ENCODE measurements around the gene RASGRP4.
A peak's percentile ranks its signal among the peaks of the same experiment; 100 is the strongest.
"Not testable (repeated sequence)": the region's sequence is repeated elsewhere in the genome, so short reads cannot be mapped to it uniquely, and the experiment has no call there.

The RASGRP4 gene

GRCh38 chr19:38417544-38418506 lies 8.2 kb downstream of the RASGRP4 start:
- peak in 1 of 2 donors; percentile 39 for DNase-seq (ENCODE audit: low read depth in 1 of 2, low spot score in 1 of 2)

GRCh38 chr19:38417146-38417543 lies 8.9 kb downstream of the RASGRP4 start:
- no peak for DNase-seq (ENCODE audit: low read depth in 1 of 2, low spot score in 1 of 2)

GRCh38 chr19:38413416-38413815 lies 12.6 kb downstream of the RASGRP4 start:
- DNase-seq (ENCODE audit: low read depth in 1 of 2, low spot score in 1 of 2), result no peak

- DNase-seq (ENCODE audit: low read depth in 1 of 2, low spot score in 1 of 2), result no peak
These were observed 13.1 kb downstream of the RASGRP4 start for GRCh38 chr19:38412961-38413360.

DNA sequence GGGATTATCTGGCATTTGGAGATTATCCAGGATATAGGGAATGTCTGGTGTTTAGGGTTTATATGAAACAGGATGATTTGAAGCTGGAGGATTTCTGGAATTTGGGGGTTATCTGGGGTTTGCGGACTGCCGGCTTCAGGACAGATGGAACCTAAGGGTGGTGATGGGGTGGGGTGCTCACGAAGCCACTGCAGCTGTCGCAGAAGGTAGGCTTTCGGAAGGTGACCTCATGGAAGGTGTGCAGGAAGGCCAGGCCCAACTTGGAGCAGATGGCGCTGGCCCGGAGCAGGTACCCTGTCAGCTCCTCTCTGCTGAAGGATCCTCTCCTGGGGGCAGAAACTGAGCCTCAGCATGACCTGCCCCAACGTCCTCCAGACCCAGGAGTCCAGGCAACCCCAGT lies 13.5 kb downstream of the RASGRP4 start:
- no peak for DNase-seq (ENCODE audit: low read depth in 1 of 2, low spot score in 1 of 2)

DNA sequence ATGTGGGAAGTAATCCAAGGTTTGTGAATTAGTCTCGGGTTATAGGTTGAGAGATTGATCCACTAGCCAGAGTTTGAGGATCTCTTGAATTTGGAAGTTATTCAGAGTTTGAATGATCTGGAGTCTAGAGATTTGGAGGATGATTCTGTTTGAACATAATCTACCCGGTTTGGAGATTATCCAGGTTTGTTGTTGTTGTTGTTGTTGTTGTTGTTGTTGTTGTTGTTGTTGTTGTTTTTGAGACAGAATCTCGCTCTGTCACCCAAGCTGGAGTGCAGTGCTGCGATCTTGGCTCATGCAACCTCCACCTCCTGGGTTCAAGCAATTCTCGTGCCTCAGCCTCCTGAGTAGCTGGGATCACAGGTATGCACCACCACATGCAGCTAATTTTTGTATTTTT lies 14.1 kb downstream of the RASGRP4 start:
- DNase-seq (ENCODE audit: low read depth in 1 of 2, low spot score in 1 of 2), result not testable (repeated sequence)

DNA sequence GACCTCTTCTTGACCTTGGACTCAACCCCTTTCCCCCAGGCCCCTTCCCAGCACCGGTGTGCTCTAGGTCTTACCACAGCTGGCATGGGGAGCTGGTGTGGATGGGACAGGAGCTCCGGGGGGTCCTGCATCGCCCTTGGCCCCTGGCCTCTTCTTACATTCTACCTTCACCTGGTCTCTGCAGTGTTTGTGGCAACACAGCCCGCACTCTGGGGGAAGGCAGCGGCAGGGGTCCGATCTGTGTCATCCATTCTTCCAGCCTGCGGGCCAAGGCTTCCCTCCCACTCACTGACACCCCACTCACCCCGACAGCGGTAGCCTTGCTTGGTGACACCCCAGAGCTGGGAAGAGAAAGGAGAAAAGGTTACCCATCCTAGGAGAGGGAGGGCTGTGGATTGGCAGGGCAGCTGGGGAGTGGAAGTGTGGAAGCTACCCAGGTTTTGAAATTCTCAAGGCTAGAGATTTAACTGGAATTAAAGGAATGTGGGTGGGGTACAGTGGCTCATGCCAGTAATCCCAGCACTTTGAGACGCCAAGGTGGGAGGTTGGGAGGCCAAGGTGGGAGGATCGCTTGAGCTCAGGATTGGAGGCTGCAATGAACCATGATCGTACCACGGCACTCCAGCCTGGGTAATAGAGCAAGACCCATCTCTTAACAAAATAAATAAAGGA lies 14.8 kb downstream of the RASGRP4 start:
- no peak for DNase-seq (ENCODE audit: low read depth in 1 of 2, low spot score in 1 of 2)

DNA sequence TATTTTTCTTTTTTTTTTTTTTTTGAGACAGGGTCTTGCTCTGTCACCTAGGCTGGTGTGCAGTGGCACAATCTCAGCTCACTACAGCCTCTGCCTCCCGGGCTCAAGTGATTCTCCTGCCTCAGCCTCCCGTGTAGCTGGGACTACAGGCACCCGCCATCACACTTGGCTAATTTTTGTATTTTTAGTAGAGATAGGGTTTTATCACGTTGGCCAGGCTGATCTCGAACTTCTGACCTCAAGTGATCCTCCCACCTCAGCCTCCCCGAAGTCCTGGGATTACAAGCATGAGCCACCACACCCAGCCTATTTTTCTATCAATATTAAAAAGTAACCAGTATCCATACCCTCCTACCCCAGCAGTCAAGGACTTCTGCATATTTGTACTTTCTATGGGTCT lies 15.6 kb downstream of the RASGRP4 start:
- DNase-seq (ENCODE audit: low read depth in 1 of 2, low spot score in 1 of 2), result not testable (repeated sequence)

- no peak for DNase-seq (ENCODE audit: low read depth in 1 of 2, low spot score in 1 of 2)
These were observed 16.3 kb downstream of the RASGRP4 start for GRCh38 chr19:38409631-38410133.

DNA sequence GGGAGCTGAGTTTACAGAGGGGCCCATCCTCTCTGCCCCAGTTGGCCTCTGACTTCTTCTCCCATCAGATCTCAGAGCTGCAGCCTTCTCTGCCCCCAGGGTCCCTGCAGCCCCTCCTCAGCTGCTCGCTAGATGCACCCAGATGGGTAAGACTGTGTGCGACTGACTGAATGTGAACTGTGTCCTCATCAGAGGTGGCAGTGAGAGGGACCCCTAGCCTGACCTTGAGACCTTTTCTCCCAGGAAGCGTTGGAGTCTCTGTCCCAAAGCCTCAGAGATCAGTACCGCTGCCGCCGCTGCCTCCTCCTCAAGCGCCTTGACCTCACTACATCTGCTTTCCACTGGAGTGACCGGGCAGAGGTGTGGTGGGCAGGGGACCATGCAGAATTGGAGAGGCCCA lies 20.7 kb downstream of the RASGRP4 start:
- no peak for DNase-seq (ENCODE audit: low read depth in 1 of 2, low spot score in 1 of 2)

DNA sequence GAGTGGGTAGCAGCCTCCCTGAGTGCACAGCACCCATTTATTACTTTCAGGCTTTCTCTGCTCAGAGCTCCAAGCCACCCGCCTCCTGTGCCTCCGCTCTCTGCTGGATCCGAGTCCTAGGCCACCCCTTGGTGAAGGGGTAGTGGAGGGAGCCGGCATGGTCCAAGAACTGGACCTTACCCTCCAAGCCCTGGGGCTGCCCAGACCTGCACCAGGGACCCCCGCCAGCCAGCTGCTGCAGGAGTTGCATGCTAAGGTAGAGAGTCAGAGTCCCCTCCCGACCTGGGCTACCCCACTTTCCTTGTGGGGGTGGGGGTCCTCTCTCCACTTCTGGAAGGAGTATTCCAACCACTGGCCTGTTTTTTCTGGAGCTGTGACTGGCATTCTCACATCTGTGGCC lies 21.2 kb downstream of the RASGRP4 start:
- no peak for DNase-seq (ENCODE audit: low read depth in 1 of 2, low spot score in 1 of 2)

DNA sequence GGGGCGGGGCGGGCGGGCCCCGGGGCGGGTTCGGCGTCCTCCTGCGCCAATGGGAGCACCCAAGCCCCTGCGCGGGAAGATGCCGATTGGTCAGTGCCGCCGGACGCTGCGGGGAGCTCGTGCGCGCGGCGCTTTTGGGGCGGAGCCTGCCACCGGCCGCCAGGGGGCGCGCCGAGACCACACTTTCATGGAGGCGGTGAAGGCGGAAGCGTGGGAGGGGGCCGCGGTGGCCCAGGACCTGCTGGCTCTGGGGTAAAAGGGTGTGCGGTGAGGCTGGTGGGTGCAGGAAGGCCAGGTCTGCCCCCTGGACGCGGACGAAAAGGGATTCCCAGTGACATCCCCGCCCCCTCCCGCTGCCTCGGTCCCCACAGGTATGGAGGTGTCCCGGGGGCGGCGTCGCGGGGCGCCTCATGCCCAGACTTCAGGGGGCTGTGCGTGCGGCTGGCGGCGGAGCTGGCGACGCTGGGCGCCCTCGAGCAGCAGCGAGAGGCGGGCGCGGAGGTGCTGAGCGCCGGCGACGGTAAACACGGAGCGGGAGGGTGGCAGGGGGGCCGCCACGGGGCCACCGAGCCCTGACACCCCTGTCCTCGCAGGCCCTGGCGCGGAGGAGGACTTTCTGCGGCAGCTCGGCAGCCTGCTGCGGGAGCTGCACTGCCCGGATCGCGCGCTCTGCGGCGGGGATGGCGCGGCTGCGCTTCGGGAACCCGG lies 22.9 kb downstream of the RASGRP4 start, which contains the start of gene FAM98C:
Gene FAM98C (plus strand): TSS at position 127 of the 708 bp plus-strand sequence. CDS start 61 bp downstream, at position 188.
- DNase-seq (ENCODE audit: low read depth in 1 of 2, low spot score in 1 of 2), result peak; percentile 95 to 96

GRCh38 chr19:38402623-38402966 lies 23.4 kb downstream of the RASGRP4 start:
- DNase-seq (ENCODE audit: low read depth in 1 of 2, low spot score in 1 of 2), result no peak

DNA sequence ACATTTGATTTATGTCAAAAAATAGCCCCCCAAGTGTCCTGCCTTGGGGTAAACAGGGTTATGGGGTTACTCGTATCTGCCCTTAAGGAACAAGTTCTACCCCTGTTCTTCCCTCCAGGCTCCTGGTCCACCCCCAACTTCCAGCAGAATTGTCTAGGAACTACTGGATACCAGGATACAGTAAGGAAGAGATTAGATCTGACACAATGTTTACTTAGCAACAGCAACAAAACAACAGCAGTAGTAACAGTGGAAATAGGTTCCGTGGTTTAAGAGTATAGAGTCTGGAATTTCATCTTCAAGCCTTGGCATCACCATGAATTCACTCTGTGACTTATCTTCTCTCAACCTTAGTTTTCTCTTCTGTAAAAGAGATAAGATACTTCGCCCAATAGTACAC lies 24.9 kb downstream of the RASGRP4 start:
- no peak for DNase-seq (ENCODE audit: low read depth in 1 of 2, low spot score in 1 of 2)

DNA sequence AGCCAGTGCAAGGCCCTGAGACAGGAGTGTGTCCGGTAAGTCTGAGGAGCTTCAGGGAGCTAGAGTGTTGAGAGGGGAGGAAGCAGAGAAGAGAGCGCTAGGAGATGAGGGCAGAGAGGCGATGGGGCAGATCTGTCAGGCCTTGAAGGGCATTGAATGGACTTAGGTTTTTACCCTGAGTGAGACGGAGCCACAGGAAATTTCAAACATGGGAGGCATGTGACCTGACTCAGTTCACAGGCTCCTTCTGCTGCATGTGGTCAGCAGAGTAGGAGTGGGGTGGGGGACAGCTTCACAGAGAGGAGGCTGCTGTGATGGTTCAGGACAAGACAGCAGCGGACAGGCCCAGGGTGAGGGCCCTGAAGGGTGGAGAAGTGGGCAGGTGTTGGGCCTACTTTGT lies 25.7 kb downstream of the RASGRP4 start:
- DNase-seq (ENCODE audit: low read depth in 1 of 2, low spot score in 1 of 2), result no peak

GRCh38 chr19:38399537-38399936 lies 26.5 kb downstream of the RASGRP4 start:
- no peak for DNase-seq (ENCODE audit: low read depth in 1 of 2, low spot score in 1 of 2)

GRCh38 chr19:38399081-38399480 lies 26.9 kb downstream of the RASGRP4 start:
- no peak for DNase-seq (ENCODE audit: low read depth in 1 of 2, low spot score in 1 of 2)

DNA sequence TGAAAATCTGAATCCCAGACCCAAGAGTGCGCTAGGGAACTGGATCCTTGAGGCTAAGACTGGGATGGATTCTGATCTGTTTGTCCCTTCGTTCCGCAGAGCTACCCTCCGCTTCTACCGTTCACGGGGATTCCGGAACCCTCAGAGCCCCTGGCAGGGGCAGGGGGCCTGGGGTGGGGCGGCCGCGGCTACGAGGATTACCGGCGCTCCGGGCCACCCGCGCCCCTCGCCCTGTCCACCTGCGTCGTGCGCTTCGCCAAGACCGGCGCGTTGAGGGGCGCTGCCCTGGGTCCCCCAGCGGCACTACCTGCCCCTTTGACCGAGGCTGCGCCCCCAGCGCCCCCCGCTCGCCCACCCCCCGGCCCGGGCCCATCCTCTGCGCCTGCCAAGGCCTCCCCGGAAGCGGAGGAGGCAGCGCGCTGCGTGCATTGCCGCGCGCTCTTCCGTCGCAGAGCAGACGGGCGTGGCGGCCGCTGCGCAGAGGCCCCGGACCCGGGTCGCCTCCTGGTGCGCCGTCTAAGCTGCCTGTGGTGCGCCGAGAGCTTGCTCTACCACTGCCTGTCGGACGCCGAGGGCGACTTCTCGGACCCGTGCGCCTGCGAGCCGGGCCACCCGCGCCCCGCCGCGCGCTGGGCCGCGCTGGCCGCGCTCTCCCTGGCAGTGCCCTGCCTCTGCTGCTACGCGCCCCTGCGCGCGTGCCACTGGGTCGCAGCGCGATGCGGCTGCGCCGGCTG lies 30.5 kb downstream of the RASGRP4 start:
- peak in 1 of 2 donors; percentile 39 for DNase-seq (ENCODE audit: low read depth in 1 of 2, low spot score in 1 of 2)

DNA sequence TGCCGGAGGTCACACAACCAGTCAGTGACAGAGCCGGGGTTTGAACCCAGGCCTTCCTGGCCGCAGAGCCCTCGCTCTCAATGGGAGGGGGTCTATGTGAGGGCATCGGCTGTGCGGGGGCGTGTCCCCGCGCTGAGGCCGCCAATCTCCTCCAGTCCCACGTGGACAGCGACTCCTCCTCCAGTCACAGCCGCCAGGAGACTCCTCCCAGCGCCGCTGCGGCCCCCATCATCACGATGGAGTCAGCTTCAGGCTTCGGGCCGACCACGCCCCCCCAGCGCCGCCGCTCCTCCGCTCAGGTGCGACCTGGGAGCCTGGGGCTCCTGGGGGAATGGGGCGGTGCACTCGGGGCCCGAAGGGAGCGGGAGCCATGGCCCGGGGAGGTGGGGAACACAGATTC lies 31.5 kb downstream of the RASGRP4 start:
- DNase-seq (ENCODE audit: low read depth in 1 of 2, low spot score in 1 of 2), result peak; percentile 37 to 64

GRCh38 chr19:38392707-38393308 lies 33.2 kb downstream of the RASGRP4 start:
- DNase-seq (ENCODE audit: low read depth in 1 of 2, low spot score in 1 of 2), result no peak
